ENCODE data around the gene PLEKHA6. TPM values are rescaled to one million over a fixed set of nuclear protein-coding genes. Genes with fewer than 3 reads are reported as not detected.
"Not testable (repeated sequence)": the region's sequence is repeated elsewhere in the genome, so short reads cannot be mapped to it uniquely, and the experiment has no call there.

The PLEKHA6 gene
- total RNA-seq, 1 experiment from 2014 or later, result not detected

GRCh38 chr1:204316164-204316563 is 43.6 kb downstream of the PLEKHA6 start:
- Histone ChIP-seq H3K36me3 (no peaks in the 10 kb centered on the region), H3K4me3 (no peak overlapping the region), H3K9me3 (no peaks in the 10 kb centered on the region)

GRCh38 chr1:204314893-204315658 is 44.7 kb downstream of the PLEKHA6 start:
- no peaks in the 10 kb centered on the region for H3K36me3 ChIP-seq
- H3K9me3 ChIP-seq, result no peaks in the 10 kb centered on the region
- no peak overlapping the region for H3K4me3 ChIP-seq
- DNase-seq, result no peak
- H3K27me3 ChIP-seq, result no peaks in the 10 kb centered on the region

More at GRCh38 chr1:204316164-204316563, 43.6 kb downstream of the PLEKHA6 start:
- no peaks in the 10 kb centered on the region for H3K27me3 ChIP-seq
- DNase-seq, result no peak

- H3K4me3 ChIP-seq, result no peak overlapping the region
- no peaks in the 10 kb centered on the region for H3K9me3 ChIP-seq
- no peaks in the 10 kb centered on the region for H3K36me3 ChIP-seq
- DNase-seq, result no peak
- H3K27me3 ChIP-seq, result no peaks in the 10 kb centered on the region
These were observed 45.4 kb downstream of the PLEKHA6 start for GRCh38 chr1:204314171-204314892.

- Histone ChIP-seq H3K9me3 (no peaks in the 10 kb centered on the region), H3K27me3 (no peaks in the 10 kb centered on the region), H3K36me3 (no peaks in the 10 kb centered on the region), H3K4me3 (no peak overlapping the region)
- no peak for DNase-seq
These were observed 46.1 kb downstream of the PLEKHA6 start for GRCh38 chr1:204313675-204314074.

- H3K27me3 ChIP-seq, H3K36me3 ChIP-seq, H3K4me3 ChIP-seq, DNase-seq, H3K9me3 ChIP-seq: not testable (repeated sequence)
These were observed 48.8 kb downstream of the PLEKHA6 start for GRCh38 chr1:204310970-204311369.

- DNase-seq, result peak; percentile 64
- Histone ChIP-seq H3K4me3 (no peak overlapping the region), H3K36me3 (no peaks in the 10 kb centered on the region), H3K27me3 (peaks cover 5% of the 10 kb centered on the region), H3K9me3 (no peaks in the 10 kb centered on the region)
These were observed 51.6 kb downstream of the PLEKHA6 start for GRCh38 chr1:204308023-204308628.

- DNase-seq, result no peak
- Histone ChIP-seq H3K36me3 (no peaks in the 10 kb centered on the region), H3K4me3 (no peak overlapping the region), H3K27me3 (peaks cover 5% of the 10 kb centered on the region), H3K9me3 (no peaks in the 10 kb centered on the region)
These were observed 52.3 kb downstream of the PLEKHA6 start for GRCh38 chr1:204307334-204307883.

GRCh38 chr1:204306076-204306475 is 53.7 kb downstream of the PLEKHA6 start:
- Histone ChIP-seq H3K36me3 (no peaks in the 10 kb centered on the region), H3K27me3 (peaks cover 5% of the 10 kb centered on the region), H3K4me3 (no peak overlapping the region), H3K9me3 (no peaks in the 10 kb centered on the region)
- no peak for DNase-seq

GRCh38 chr1:204304067-204304466 is 55.7 kb downstream of the PLEKHA6 start:
- Histone ChIP-seq H3K4me3 (no peak overlapping the region), H3K36me3 (no peaks in the 10 kb centered on the region), H3K9me3 (no peaks in the 10 kb centered on the region), H3K27me3 (peaks cover 5% of the 10 kb centered on the region)
- no peak for DNase-seq

- DNase-seq, result no peak
- Histone ChIP-seq H3K27me3 (peaks cover 5% of the 10 kb centered on the region), H3K36me3 (no peaks in the 10 kb centered on the region), H3K4me3 (no peak overlapping the region), H3K9me3 (no peaks in the 10 kb centered on the region)
These were observed 57.0 kb downstream of the PLEKHA6 start for GRCh38 chr1:204302769-204303168.

- Histone ChIP-seq H3K27me3 (peaks cover 4% of the 10 kb centered on the region; the same call in 1 of the 2 replicates), H3K9me3 (no peaks in the 10 kb centered on the region), H3K36me3 (no peaks in the 10 kb centered on the region), H3K4me3 (no peak overlapping the region)
- DNase-seq, result peak; percentile 78
These were observed 58.4 kb downstream of the PLEKHA6 start for GRCh38 chr1:204301171-204301957.

- H3K36me3 ChIP-seq, result no peaks in the 10 kb centered on the region
- DNase-seq, result no peak
- H3K9me3 ChIP-seq, result no peaks in the 10 kb centered on the region
- H3K4me3 ChIP-seq, result no peak overlapping the region
- no peaks in the 10 kb centered on the region for H3K27me3 ChIP-seq
These were observed 59.8 kb downstream of the PLEKHA6 start for GRCh38 chr1:204299814-204300365.

- no peak overlapping the region for H3K4me3 ChIP-seq
- no peaks in the 10 kb centered on the region for H3K36me3 ChIP-seq
- peak; percentile 34 for DNase-seq
- no peaks in the 10 kb centered on the region for H3K9me3 ChIP-seq
- H3K27me3 ChIP-seq, result no peaks in the 10 kb centered on the region
These were observed 63.2 kb downstream of the PLEKHA6 start for GRCh38 chr1:204296431-204296988.

- H3K36me3 ChIP-seq, result no peaks in the 10 kb centered on the region
- no peaks in the 10 kb centered on the region; the same call in 1 of the 2 replicates for H3K9me3 ChIP-seq
- no peaks in the 10 kb centered on the region for H3K27me3 ChIP-seq
- DNase-seq, result peak; percentile 91
- no peak overlapping the region for H3K4me3 ChIP-seq
These were observed 64.1 kb downstream of the PLEKHA6 start for GRCh38 chr1:204295671-204296070.

GRCh38 chr1:204294357-204294756 is 65.4 kb downstream of the PLEKHA6 start:
- 0 out of 2 replicates have a peak, but pooled peaks cover 4% of the 10 kb centered on the region for H3K27me3 ChIP-seq
- no peak overlapping the region for H3K4me3 ChIP-seq
- H3K9me3 ChIP-seq, result no peaks in the 10 kb centered on the region; the same call in 1 of the 2 replicates
- H3K36me3 ChIP-seq, result no peaks in the 10 kb centered on the region
- DNase-seq, result peak; percentile 84

Data from MG63 (cell line).